Measurements from ENCODE around the gene GALE.

DNA sequence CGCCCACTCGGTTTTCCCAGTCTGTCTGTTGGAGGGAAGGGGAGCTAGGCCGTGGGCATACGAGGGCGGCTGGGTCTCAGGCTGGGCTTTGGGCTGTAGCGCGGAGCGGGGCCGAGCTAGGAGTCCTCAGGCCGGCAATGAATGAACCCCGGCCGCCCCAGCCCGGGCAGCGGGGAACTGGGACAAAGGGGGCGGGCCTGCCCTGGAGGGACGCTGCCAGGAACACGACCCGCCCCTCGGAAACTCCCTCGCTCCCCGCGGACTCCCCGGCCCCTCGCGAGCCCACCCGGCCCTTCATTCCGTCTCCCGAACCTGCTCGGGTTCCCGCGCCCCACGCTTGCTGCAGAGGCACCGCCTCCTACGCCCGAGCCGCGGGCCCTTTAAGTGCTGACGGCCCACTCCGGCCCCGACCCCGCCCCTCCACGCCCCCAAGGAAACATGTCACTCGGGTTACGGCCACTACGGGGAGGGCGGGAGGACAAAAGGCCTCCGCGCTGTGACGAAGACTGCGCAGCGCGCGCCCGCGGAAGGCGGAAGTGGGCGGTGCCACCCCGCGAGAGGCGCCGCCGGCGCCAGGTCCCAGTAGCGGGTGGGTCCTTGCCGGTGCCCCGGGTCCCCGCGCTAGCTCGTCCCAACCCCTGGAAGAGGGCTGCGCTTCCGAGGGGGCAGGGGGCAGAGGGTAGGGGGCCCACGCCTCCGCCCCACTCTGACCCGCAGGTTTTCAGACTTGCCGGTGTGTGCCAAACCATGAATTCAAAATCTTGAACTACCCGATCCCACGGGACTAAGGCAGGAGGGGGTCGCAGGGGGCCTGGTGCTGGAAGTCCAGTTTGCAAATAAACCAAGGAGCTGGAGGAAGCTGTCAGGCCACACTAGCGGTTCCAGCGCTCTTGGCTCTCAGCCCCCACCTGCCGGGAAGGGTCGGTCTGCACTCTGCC is at the start of gene GALE:
- TF ChIP-seq, protein P1, sequence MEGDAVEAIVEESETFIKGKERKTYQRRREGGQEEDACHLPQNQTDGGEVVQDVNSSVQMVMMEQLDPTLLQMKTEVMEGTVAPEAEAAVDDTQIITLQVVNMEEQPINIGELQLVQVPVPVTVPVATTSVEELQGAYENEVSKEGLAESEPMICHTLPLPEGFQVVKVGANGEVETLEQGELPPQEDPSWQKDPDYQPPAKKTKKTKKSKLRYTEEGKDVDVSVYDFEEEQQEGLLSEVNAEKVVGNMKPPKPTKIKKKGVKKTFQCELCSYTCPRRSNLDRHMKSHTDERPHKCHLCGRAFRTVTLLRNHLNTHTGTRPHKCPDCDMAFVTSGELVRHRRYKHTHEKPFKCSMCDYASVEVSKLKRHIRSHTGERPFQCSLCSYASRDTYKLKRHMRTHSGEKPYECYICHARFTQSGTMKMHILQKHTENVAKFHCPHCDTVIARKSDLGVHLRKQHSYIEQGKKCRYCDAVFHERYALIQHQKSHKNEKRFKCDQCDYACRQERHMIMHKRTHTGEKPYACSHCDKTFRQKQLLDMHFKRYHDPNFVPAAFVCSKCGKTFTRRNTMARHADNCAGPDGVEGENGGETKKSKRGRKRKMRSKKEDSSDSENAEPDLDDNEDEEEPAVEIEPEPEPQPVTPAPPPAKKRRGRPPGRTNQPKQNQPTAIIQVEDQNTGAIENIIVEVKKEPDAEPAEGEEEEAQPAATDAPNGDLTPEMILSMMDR (conservative IDR thresholded peaks at IDR 0.05; ENCODE audit: low read depth, low read length): no peak
- TF ChIP-seq EZH2 (IDR thresholded peaks at IDR 0.05; ENCODE audit: borderline replicate concordance, low read depth, low read length, poor library complexity, severe bottlenecking): no peak
